ENCODE data around the gene FAM81A.
A peak's percentile ranks its signal among the peaks of the same experiment; 100 is the strongest.
"Not testable (repeated sequence)": the region's sequence is repeated elsewhere in the genome, so short reads cannot be mapped to it uniquely, and the experiment has no call there.

Gene FAM81A

GRCh38 chr15:59428898-59429297 lies 9.1 kb upstream of the FAM81A start:
- FAIRE-seq: not testable (repeated sequence)

GRCh38 chr15:59432389-59432788 lies 5.6 kb upstream of the FAM81A start:
- FAIRE-seq: no peak

GRCh38 chr15:59434481-59434880 lies 3.5 kb upstream of the FAM81A start:
- FAIRE-seq: no peak

GRCh38 chr15:59436774-59437141 lies 1.2 kb upstream of the FAM81A start:
- FAIRE-seq: no peak

- no peak for FAIRE-seq
Measured at GRCh38 chr15:59437142-59437816, 707 bp upstream of the FAM81A start.

GRCh38 chr15:59438625-59439290 lies 772 bp downstream of the FAM81A start:
- FAIRE-seq: no peak

GRCh38 chr15:59439576-59439975 lies 1.6 kb downstream of the FAM81A start:
- no peak for FAIRE-seq

- no peak for FAIRE-seq
Measured at GRCh38 chr15:59443341-59444072, 5.5 kb downstream of the FAM81A start.

GRCh38 chr15:59444081-59444835 lies 6.3 kb downstream of the FAM81A start:
- no peak for FAIRE-seq

- peak; percentile 95 for FAIRE-seq
Measured at GRCh38 chr15:59444980-59445545, 7.1 kb downstream of the FAM81A start.

- FAIRE-seq: no peak
Measured at GRCh38 chr15:59446232-59446957, 8.4 kb downstream of the FAM81A start.

- FAIRE-seq: no peak
Measured at GRCh38 chr15:59447367-59447766, 9.4 kb downstream of the FAM81A start.

GRCh38 chr15:59448871-59449270 lies 10.9 kb downstream of the FAM81A start:
- no peak for FAIRE-seq

GRCh38 chr15:59453474-59454215 lies 15.7 kb downstream of the FAM81A start:
- FAIRE-seq: no peak

GRCh38 chr15:59456114-59456513 lies 18.1 kb downstream of the FAM81A start:
- no peak for FAIRE-seq

GRCh38 chr15:59457103-59457502 lies 19.1 kb downstream of the FAM81A start:
- FAIRE-seq: no peak

GRCh38 chr15:59461521-59461920 lies 23.5 kb downstream of the FAM81A start:
- no peak for FAIRE-seq

GRCh38 chr15:59473226-59473625 lies 35.2 kb downstream of the FAM81A start:
- FAIRE-seq: no peak

- not testable (repeated sequence) for FAIRE-seq
Measured at GRCh38 chr15:59475161-59475560, 37.2 kb downstream of the FAM81A start.

- no peak for FAIRE-seq
Measured at GRCh38 chr15:59484399-59484798, 46.4 kb downstream of the FAM81A start.

GRCh38 chr15:59485036-59485435 lies 47.0 kb downstream of the FAM81A start:
- no peak for FAIRE-seq

All from endometrium (tissue), 2 donors.